GM19025 (cell line): ENCODE results near the gene CPD.
"Not testable (repeated sequence)": the region's sequence is repeated elsewhere in the genome, so short reads cannot be mapped to it uniquely, and the experiment has no call there.

Source experiments
- ATAC-seq: cut with Tn5 transposase; IDR thresholded peaks from one replicate; pipeline ENCODE4 v1.9.1; 2021; ENCODE audit warnings: mild to moderate bottlenecking, low read depth, moderate library complexity; ENCODE audit not compliant: unreplicated experiment

Gene CPD

DNA sequence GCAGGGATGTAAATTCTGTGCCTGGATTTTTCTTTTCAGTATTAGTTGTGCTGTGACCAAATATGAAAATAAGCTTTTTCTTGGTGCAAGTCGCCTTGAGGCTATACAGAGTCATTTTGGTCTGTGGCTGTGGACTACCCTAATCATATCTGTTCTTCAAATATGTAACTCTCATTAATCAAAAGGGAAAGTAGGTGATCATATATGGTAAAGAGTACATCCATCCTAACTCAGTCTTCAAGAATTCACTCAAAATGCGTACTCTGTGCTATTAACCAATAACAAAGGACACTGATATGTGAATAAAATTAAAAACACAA lies 2.6 kb downstream of the CPD start:
- no peak for ATAC-seq

DNA sequence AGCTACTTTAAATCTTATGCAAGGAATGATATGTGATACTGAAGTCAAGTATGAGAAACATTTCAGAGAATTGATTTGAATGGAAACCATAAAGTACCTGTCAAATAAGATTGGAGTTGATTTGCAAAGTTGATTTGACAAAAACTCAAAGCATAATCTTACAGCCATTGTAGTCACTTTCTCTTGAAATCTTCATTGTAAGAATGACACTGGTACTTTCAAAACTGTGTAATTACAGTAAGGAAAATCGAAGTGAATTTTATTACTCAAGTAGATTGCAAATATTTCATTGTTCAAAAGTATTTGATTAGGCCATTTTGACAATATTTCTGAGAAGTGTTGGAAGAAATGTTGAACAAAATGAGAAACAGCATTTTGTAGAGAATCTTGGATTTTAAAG lies 3.6 kb downstream of the CPD start:
- ATAC-seq = no peak

DNA sequence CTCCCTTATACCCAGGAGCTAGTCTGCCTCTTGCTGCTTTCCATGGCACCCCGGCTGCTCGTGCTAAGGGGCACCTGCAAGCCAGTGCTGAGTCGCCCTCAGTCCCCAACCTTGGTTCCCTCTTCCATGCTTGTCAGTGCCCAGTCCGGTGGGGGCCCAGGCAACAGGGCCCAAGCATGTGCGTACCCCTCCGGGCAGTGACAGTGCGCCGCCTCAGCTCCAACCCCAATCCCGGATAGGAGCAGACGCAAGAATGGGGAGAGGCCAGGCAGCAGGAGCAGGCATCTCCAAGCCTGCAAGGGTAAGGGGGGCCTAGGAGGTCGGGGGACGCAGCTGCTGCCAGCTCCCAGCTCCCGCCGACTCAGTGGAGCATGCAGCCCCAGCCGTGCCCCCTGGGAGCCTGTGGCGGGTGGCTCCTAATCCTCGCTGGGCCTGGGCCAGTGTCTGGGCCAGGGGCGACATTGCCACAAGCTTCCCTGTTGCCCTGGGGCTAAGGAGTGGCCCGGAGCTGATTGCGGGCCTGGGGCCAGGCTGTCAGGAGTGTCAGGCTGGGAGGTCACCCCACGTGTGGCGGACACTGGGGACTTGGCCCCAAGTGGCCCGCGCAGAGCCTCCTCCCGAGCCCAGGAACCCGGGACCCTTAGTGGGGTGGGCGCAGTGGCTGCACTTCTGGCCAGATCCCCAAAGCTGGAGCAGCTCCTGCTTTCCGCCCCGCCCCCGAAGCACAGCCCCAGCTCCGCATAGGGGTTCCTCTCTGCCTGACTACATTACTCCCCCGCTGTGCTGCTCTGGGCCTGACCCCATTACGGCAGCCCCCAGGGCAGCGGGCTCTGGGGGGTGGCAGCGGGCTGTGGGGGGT lies 9.8 kb downstream of the CPD start:
- ATAC-seq = no peak

GRCh38 chr17:30389756-30390300 lies 11.1 kb downstream of the CPD start:
- ATAC-seq = no peak

DNA sequence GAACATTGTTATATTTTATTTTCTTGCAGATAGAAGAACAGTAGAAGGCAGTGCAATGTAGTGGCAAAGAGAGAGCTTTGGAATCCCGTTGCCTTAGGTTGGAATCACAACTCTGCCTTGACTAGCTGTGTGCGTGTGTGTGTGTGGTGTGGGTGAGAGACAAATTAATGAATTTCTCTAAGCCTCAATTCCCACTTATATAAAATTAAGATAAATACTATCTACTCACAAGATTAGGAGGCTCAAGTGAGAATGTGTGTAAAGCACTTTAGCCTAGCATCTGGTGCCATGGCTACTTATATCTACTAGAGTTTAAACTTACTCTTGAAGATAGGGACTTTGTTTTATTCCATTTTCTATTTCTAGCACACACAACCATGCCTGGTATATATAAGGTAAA lies 12.8 kb downstream of the CPD start:
- no peak for ATAC-seq

GRCh38 chr17:30393491-30393890 lies 14.8 kb downstream of the CPD start:
- ATAC-seq = no peak

DNA sequence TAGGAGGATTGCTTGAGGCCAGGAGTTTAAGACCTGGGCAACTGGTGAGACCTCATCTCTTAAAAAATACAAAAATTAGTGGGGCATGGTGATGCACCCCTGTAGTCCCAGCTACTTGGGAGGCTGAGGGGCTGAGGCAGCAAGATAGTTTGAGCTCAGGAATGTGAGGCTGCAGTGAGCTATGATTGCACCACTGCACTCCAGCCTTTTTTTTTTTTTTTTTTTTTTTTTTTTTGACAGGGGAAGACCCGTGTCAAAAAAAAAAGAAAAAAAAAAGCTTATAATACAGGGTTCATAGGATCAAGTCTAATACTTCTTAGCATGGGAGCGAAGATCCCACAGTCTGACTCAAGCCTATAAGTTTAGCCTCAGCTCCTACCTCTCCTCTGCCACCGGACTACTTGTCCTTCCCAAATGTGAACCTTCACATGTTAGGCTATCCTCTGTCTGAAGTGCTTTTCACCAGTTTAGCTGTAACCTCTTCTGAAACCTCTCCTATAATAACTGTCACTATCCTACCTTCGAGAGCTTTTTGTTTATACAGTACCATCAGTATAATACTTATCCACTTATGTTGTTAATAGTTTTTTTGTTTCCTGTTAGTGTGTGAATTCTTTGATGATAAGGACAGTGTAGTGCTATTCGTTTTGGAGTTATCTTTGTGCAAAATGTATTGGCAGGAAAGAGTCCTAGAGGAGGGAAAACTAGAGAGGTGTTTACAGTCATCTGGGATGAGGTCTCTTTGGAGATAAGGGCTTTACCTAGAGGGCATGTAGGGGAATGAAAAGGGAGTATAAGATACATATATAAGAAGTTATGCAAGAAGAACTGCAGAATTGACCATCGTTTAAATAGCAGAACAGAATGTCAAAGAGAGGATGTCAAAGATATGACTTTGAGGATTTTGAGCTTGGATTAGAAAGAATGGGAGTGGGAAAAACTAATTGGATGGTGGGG lies 15.5 kb downstream of the CPD start:
- ATAC-seq = no peak

DNA sequence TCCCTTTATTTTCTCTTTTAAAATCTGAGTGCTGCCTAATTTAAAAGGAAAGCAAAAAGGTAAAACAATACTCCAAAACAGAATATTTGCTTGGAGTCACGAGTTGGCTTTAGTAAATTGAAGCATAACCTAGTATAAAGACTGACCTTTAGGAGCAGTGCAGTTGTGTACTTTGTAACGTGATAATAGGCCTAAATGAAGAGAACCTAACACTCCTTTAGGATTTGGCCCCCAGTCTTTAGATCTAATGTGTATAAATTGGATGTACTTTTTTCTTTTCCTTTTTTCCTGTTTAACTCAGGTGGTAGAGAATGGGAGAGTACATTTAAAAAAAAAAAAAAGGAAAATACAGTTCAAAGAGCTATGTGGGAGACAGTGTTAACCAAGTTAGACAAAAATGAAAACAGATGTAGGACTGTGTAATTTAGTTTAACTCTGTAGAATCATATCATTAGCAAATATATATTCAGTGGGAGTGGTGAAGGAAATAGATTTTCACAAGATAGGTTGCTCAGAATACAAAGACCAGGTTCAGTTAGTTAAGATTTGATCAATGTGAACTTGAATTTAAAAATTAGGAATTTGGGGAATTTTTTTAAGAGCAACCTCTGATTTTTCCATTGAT lies 16.8 kb downstream of the CPD start:
- no peak for ATAC-seq

DNA sequence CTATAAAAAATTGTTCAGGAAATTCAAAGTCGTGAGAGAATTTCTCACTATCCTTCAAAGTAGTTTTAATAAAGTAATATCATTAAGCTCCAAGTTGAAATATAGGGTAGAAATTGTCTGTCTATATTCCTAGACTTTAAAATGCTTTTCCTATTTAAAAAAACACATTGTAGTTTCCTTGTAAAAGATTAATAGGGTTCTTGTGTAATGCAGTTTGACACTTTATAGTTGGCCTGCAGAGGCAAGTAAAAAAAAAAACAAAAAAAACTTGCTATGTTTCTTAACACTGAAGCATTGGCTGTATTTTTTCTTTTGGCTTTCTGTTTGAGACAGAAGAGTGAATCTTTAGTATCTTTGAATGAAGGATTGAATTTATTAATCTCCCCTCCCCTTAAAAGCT lies 17.4 kb downstream of the CPD start:
- no peak for ATAC-seq

DNA sequence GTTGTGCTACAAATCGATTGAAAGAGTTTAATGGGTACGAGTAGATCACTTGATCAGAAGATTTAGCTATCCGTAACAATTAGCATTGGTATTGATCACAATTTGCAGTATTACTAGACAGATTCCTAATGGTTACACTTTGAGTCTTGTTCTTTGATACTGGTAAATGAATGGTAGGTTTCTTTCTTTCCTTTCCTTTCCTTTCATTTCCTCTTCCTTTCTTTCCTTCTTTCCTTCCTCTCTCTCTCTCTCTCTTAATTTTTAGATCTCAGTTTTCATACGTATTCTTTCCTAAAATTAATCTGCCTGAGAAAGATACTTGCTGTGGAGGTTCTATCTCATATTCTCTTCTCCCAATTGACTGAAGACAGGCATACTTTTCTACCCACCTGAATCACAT lies 17.9 kb downstream of the CPD start:
- ATAC-seq = no peak

- no peak for ATAC-seq
Measured at GRCh38 chr17:30398328-30399041, 19.8 kb downstream of the CPD start.

- no peak for ATAC-seq
Measured at GRCh38 chr17:30401097-30401496, 22.4 kb downstream of the CPD start.

DNA sequence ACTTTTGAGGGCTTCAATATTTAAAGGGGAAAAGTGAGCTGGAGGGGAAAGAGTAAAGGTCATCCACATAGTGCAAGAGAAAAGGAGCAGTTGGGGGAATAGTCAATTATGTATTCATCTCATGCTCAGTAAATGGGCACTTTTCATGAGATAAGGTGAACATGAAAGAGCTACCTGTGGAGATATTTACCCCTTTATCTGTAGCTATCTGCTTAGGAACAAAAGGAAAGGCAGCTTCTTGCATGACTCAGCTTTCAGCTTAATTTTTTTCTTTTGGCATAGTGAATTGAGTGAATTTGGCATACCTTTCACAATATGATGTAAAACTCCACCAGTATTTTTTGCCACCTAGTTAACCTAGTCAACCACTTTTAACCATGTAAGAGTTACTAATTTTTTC lies 26.4 kb downstream of the CPD start:
- no peak for ATAC-seq

- ATAC-seq = not testable (repeated sequence)
Measured at GRCh38 chr17:30410627-30411026, 31.9 kb downstream of the CPD start.

DNA sequence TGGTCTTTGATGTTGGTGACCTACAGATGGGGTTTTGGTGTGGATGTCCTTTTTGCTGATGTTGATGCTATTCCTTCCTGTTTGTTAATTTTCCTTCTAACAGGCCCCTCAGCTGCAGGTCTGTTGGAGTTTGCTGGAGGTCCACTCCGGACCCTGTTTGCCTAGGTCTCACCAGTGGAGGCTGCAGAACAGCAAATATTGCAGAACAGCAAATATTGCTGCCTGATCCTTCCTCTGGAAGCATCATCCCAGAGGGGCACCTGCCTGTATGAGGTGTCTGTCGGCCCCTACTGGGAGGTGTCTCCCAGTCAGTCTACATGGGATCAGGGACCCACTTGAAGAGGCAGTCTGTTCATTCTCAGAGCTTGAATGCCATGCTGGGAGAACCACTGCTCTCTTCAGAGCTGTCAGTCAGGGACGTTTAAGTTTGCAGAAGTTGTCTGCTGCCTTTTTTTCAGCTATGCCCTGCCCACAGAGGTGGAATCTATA lies 33.3 kb downstream of the CPD start:
- ATAC-seq = not testable (repeated sequence)

- ATAC-seq = no peak
Measured at GRCh38 chr17:30413109-30413508, 34.4 kb downstream of the CPD start.

DNA sequence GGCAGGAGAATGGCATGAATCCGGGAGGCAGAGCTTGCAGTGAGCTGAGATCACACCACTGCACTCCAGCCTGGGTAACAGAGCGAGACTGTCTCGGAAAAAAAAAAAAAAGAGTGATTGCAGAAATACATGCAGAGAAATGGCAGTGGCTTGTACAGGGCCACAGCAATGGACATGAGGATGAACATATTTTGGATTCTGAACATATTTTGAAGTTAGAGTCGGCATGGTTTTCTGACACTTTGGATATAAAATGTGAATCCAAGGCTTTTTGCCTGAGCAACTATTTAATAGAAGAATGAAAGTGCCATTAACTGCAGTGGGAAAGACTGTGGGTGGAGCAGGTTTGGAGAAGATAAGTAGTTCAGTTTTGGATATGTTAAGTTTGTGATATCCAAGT lies 35.8 kb downstream of the CPD start:
- ATAC-seq = no peak

GRCh38 chr17:30415491-30415890 lies 36.8 kb downstream of the CPD start:
- no peak for ATAC-seq

DNA sequence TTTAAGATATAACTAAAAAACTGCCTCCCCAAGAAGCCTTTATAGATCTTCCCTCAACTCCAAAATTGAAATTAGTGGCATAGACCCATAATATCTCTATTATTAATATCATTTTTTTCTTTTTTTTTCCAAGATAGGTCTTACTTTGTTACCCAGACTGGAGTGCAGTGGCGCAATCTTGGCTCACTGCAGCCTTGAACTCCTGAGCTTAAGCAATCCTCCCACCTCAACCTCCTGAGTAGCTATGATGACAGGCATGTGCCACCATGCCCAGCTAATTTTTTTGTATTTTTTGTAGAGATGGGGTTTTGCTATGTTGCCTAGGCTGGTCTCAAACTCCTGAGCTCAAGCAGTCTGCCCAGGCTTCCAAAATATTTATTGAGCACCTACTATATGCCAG lies 39.3 kb downstream of the CPD start:
- not testable (repeated sequence) for ATAC-seq

DNA sequence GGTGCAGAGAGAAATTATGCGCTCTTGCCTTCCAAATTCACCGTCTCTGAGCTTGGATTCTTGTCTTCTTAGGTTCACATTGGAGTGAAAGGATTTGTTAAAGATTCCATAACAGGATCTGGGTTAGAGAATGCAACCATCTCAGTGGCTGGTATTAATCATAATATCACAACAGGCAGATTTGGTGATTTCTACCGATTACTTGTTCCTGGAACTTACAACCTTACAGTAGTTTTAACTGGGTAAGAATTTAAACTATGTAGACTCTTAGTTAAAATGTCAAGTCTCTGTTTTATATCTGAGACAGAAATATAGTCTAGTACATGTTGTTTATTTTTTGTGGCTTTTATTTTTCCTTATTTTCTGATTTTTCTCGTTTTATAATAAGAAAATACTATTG lies 42.9 kb downstream of the CPD start:
- ATAC-seq = no peak
